ENCODE measurements around the gene ACD.

DNA sequence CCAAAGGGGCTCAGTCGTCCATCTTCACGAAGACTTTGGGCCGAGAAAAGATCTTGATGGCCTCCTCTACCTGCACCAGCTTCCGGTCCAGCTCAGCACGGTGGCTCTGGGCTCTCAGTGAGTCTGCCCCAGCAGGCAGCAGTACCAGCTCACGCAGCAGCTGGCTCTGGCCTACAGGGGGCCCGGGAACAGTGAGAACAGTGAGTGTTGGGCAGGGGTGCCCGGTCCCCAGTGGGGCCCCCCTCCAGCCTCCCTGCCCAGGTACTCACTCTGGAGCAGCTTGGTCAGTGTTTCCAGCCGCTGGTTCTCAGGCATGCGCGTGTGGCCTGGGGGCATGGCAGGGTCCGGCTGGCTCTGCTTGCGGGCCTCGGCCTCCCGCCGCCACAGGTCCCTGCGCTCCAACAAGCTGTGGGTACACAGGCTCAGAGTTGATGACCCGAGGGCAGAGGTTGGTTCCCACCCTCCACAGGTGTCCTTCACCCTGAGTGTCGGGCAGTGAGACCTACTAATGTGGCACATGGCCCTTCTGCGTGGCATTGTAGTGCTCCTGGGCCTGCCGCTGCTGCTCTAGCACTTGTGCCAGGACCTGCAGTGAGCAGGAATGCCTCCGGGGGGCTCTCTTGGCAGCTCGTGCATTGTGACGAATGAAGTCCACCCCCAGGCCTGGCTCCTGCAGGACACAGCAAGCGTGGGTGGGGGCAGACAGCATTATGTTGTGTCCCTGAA, 3.3 kb upstream of the ACD start:
- TF ChIP-seq, protein P1, sequence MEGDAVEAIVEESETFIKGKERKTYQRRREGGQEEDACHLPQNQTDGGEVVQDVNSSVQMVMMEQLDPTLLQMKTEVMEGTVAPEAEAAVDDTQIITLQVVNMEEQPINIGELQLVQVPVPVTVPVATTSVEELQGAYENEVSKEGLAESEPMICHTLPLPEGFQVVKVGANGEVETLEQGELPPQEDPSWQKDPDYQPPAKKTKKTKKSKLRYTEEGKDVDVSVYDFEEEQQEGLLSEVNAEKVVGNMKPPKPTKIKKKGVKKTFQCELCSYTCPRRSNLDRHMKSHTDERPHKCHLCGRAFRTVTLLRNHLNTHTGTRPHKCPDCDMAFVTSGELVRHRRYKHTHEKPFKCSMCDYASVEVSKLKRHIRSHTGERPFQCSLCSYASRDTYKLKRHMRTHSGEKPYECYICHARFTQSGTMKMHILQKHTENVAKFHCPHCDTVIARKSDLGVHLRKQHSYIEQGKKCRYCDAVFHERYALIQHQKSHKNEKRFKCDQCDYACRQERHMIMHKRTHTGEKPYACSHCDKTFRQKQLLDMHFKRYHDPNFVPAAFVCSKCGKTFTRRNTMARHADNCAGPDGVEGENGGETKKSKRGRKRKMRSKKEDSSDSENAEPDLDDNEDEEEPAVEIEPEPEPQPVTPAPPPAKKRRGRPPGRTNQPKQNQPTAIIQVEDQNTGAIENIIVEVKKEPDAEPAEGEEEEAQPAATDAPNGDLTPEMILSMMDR (IDR thresholded peaks at IDR 0.05) = no peak
- no peak for TF ChIP-seq POLR2A (IDR thresholded peaks at IDR 0.05)

Measured in testis (tissue), 2 donors.